Astrocyte (in vitro differentiated cells and primary cell): ENCODE data around the gene PPM1L.

Experiments used
- EZH2 ChIP-seq: IDR thresholded peaks from 2 replicates; pipeline ENCODE4 v1.6.1; 2012; ENCODE audit warnings: mild to moderate bottlenecking, low read length, inconsistent platforms; ENCODE audit not compliant: insufficient read depth
- TF ChIP-seq, protein P1 (sequence below): IDR thresholded peaks from 2 replicates; pipeline ENCODE4 v1.5.1; 2011; ENCODE audit warnings: low read depth, mild to moderate bottlenecking, inconsistent platforms, low read length, moderate library complexity; ENCODE audit not compliant: insufficient read depth

GRCh38 chr3:161072751-161073150, 316.7 kb downstream of the PPM1L start:
- TF ChIP-seq EZH2: no peak
- TF ChIP-seq, protein P1, sequence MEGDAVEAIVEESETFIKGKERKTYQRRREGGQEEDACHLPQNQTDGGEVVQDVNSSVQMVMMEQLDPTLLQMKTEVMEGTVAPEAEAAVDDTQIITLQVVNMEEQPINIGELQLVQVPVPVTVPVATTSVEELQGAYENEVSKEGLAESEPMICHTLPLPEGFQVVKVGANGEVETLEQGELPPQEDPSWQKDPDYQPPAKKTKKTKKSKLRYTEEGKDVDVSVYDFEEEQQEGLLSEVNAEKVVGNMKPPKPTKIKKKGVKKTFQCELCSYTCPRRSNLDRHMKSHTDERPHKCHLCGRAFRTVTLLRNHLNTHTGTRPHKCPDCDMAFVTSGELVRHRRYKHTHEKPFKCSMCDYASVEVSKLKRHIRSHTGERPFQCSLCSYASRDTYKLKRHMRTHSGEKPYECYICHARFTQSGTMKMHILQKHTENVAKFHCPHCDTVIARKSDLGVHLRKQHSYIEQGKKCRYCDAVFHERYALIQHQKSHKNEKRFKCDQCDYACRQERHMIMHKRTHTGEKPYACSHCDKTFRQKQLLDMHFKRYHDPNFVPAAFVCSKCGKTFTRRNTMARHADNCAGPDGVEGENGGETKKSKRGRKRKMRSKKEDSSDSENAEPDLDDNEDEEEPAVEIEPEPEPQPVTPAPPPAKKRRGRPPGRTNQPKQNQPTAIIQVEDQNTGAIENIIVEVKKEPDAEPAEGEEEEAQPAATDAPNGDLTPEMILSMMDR: no peak
